Breast epithelium (tissue), 3 donors: ENCODE results near the gene CDKN2AIP.

Experiments used
- POLR2A ChIP-seq: fragments of 450-650 bp; IDR thresholded peaks from one replicate; pipeline ENCODE4 v1.6.1; 2016; ENCODE audit warnings: antibody characterized with exemption, mild to moderate bottlenecking, moderate library complexity
- POLR2AphosphoS5 ChIP-seq, 3 donors: sonication (generic); formaldehyde crosslinking; IDR thresholded peaks; one replicate each; pipeline ENCODE4 v1.6.1; 2017; ENCODE audit warnings: antibody characterized with exemption in 3 of 3

GRCh38 chr4:183443655-183444213 is 702 bp upstream of the CDKN2AIP start:
- TF ChIP-seq POLR2AphosphoS5 (IDR thresholded peaks at IDR 0.05) (no peak), POLR2A (no peak)
